ENCODE measurements around the gene ZFR2. TPM values are rescaled to one million over a fixed set of nuclear protein-coding genes. Genes with fewer than 3 reads are reported as not detected.

ZFR2 gene
- total RNA-seq, 1 experiment from 2014 or later, result not detected

- Mint-ChIP-seq H3K27me3 (ENCODE audit: unreplicated experiment) (peaks cover 25% of the 10 kb centered on the region), H3K36me3 (ENCODE audit: insufficient read depth, unreplicated experiment) (peaks cover 6% of the 10 kb centered on the region), H3K27ac (ENCODE audit: unreplicated experiment) (no peak overlapping the region), H3K4me3 (ENCODE audit: low read depth, unreplicated experiment) (no peak overlapping the region), H3K4me1 (ENCODE audit: low read depth, unreplicated experiment) (no peaks in the 10 kb centered on the region), H3K9me3 (ENCODE audit: low read depth, unreplicated experiment) (no peaks in the 10 kb centered on the region)
- no peak for DNase-seq
- no TSS peak for BruUV-seq (replicated peaks)
- TF ChIP-seq, protein P1, sequence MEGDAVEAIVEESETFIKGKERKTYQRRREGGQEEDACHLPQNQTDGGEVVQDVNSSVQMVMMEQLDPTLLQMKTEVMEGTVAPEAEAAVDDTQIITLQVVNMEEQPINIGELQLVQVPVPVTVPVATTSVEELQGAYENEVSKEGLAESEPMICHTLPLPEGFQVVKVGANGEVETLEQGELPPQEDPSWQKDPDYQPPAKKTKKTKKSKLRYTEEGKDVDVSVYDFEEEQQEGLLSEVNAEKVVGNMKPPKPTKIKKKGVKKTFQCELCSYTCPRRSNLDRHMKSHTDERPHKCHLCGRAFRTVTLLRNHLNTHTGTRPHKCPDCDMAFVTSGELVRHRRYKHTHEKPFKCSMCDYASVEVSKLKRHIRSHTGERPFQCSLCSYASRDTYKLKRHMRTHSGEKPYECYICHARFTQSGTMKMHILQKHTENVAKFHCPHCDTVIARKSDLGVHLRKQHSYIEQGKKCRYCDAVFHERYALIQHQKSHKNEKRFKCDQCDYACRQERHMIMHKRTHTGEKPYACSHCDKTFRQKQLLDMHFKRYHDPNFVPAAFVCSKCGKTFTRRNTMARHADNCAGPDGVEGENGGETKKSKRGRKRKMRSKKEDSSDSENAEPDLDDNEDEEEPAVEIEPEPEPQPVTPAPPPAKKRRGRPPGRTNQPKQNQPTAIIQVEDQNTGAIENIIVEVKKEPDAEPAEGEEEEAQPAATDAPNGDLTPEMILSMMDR (IDR thresholded peaks at IDR 0.05; ENCODE audit: unreplicated experiment), result no peak
- CTCF ChIA-PET, result no interaction called here
- intact Hi-C loops (cut with micrococcal nuclease; ENCODE audit: unreplicated experiment), result no loop called here
Measured at GRCh38 chr19:3836887-3837286, 32.0 kb downstream of the ZFR2 start.

DNA sequence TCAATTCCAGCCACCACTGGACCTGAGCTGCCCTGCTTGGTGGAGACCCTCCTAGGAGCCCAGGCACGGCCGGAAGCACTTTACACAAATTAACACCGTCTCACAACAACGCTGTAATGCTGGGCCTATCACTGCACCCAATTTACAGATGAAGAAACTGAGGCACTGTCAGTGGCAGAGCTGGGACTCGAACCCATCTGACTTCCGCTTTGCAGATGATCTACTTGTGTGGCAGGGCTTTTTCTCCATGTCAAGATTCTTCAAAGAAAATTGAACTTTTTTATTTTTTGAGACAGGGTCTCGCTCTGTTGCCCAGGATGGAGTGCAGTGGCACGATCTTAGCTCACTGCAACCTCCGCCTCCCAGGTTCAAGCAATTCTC lies 33.8 kb downstream of the ZFR2 start:
- CTCF ChIA-PET, result interaction anchor here (0.6 kb wide), 1 partner anchor 455 kb away, joined by 3 read pairs; no protein-coding TSS in a partner anchor
- no peak overlapping the region for H3K27ac Mint-ChIP-seq (ENCODE audit: unreplicated experiment)
- no TSS peak for BruUV-seq (replicated peaks)

GRCh38 chr19:3834349-3835054 lies 34.3 kb downstream of the ZFR2 start:
- intact Hi-C loops (cut with micrococcal nuclease; ENCODE audit: unreplicated experiment), result no loop called here
- CTCF ChIA-PET, result interaction anchor here (0.6 kb wide), 1 partner anchor 454 kb away, joined by 3 read pairs; no protein-coding TSS in a partner anchor
- no TSS peak for BruUV-seq (replicated peaks)
- Mint-ChIP-seq H3K27ac (ENCODE audit: unreplicated experiment) (no peak overlapping the region), H3K4me3 (ENCODE audit: low read depth, unreplicated experiment) (no peak overlapping the region), H3K36me3 (ENCODE audit: insufficient read depth, unreplicated experiment) (no peaks in the 10 kb centered on the region), H3K9me3 (ENCODE audit: low read depth, unreplicated experiment) (no peaks in the 10 kb centered on the region), H3K27me3 (ENCODE audit: unreplicated experiment) (peaks cover 14% of the 10 kb centered on the region), H3K4me1 (ENCODE audit: low read depth, unreplicated experiment) (no peaks in the 10 kb centered on the region)
- TF ChIP-seq, protein P1 (IDR thresholded peaks at IDR 0.05; ENCODE audit: unreplicated experiment), result no peak
- no peak for DNase-seq

More for the DNA sequence above, 33.8 kb downstream of the ZFR2 start:
- peaks cover 20% of the 10 kb centered on the region for H3K27me3 Mint-ChIP-seq (ENCODE audit: unreplicated experiment)
- intact Hi-C loops (cut with micrococcal nuclease; ENCODE audit: unreplicated experiment), result no loop called here
- DNase-seq, result no peak
- no peaks in the 10 kb centered on the region for H3K4me1 Mint-ChIP-seq (ENCODE audit: low read depth, unreplicated experiment)
- H3K9me3 Mint-ChIP-seq (ENCODE audit: low read depth, unreplicated experiment), result no peaks in the 10 kb centered on the region
- no peak overlapping the region for H3K4me3 Mint-ChIP-seq (ENCODE audit: low read depth, unreplicated experiment)
- peaks cover 5% of the 10 kb centered on the region for H3K36me3 Mint-ChIP-seq (ENCODE audit: insufficient read depth, unreplicated experiment)
- TF ChIP-seq, protein P1 (IDR thresholded peaks at IDR 0.05; ENCODE audit: unreplicated experiment), result no peak

GRCh38 chr19:3833578-3834348 lies 35.1 kb downstream of the ZFR2 start:
- intact Hi-C loops (cut with micrococcal nuclease; ENCODE audit: unreplicated experiment), result no loop called here
- H3K4me1 Mint-ChIP-seq (ENCODE audit: low read depth, unreplicated experiment), result no peaks in the 10 kb centered on the region
- H3K36me3 Mint-ChIP-seq (ENCODE audit: insufficient read depth, unreplicated experiment), result no peaks in the 10 kb centered on the region
- no peak overlapping the region for H3K27ac Mint-ChIP-seq (ENCODE audit: unreplicated experiment)
- H3K9me3 Mint-ChIP-seq (ENCODE audit: low read depth, unreplicated experiment), result no peaks in the 10 kb centered on the region
- no peak for DNase-seq
- BruUV-seq (replicated peaks), result no TSS peak
- H3K27me3 Mint-ChIP-seq (ENCODE audit: unreplicated experiment), result peaks cover 13% of the 10 kb centered on the region
- CTCF ChIA-PET, result no interaction called here
- H3K4me3 Mint-ChIP-seq (ENCODE audit: low read depth, unreplicated experiment), result no peak overlapping the region
- TF ChIP-seq, protein P1 (IDR thresholded peaks at IDR 0.05; ENCODE audit: unreplicated experiment), result no peak

All from Calu3 (cell line).